Measurements from ENCODE around the gene SHANK1.

DNA sequence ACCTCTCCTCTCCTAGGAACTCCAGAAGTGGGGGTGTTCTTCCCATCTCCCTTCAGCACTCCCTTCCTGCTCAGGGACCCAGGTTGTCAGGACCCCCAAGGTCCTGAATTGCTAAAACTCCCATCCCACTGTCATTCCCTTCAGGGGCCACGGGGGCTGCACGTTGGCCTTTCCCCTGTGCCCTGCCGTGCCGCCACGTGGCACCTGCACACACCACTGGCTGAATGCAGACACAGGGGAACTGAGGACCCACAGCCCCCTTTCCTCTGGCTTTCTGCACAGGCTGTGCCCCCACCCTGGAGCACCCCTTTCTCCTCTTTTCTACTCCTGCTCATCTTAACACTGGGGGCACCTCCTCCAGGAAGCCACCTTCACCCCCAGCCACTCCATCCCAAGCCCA is 9.0 kb downstream of the SHANK1 start:
- TF ChIP-seq, protein P1, sequence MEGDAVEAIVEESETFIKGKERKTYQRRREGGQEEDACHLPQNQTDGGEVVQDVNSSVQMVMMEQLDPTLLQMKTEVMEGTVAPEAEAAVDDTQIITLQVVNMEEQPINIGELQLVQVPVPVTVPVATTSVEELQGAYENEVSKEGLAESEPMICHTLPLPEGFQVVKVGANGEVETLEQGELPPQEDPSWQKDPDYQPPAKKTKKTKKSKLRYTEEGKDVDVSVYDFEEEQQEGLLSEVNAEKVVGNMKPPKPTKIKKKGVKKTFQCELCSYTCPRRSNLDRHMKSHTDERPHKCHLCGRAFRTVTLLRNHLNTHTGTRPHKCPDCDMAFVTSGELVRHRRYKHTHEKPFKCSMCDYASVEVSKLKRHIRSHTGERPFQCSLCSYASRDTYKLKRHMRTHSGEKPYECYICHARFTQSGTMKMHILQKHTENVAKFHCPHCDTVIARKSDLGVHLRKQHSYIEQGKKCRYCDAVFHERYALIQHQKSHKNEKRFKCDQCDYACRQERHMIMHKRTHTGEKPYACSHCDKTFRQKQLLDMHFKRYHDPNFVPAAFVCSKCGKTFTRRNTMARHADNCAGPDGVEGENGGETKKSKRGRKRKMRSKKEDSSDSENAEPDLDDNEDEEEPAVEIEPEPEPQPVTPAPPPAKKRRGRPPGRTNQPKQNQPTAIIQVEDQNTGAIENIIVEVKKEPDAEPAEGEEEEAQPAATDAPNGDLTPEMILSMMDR (conservative IDR thresholded peaks at IDR 0.05; ENCODE audit: low read length): no peak
- no peak for TF ChIP-seq EZH2phosphoT487 (IDR thresholded peaks at IDR 0.05; ENCODE audit: borderline replicate concordance, low read depth, low read length)

Data from OCI-LY7 (cell line).